Activated CD8-positive, alpha-beta memory T cell treated with anti-CD3 and anti-CD28 coated beads, Interleukin-2, amount 50 U/mL, for 4 hours (primary cell): ENCODE results near the gene RALGAPA1.
A peak's percentile ranks its signal among the peaks of the same experiment; 100 is the strongest.
"Not testable (repeated sequence)": the region's sequence is repeated elsewhere in the genome, so short reads cannot be mapped to it uniquely, and the experiment has no call there.

Experiments
- DNase-seq: peaks from one replicate; pipeline ENCODE4 v3.0.0-alpha.2; 2020

Gene RALGAPA1

DNA sequence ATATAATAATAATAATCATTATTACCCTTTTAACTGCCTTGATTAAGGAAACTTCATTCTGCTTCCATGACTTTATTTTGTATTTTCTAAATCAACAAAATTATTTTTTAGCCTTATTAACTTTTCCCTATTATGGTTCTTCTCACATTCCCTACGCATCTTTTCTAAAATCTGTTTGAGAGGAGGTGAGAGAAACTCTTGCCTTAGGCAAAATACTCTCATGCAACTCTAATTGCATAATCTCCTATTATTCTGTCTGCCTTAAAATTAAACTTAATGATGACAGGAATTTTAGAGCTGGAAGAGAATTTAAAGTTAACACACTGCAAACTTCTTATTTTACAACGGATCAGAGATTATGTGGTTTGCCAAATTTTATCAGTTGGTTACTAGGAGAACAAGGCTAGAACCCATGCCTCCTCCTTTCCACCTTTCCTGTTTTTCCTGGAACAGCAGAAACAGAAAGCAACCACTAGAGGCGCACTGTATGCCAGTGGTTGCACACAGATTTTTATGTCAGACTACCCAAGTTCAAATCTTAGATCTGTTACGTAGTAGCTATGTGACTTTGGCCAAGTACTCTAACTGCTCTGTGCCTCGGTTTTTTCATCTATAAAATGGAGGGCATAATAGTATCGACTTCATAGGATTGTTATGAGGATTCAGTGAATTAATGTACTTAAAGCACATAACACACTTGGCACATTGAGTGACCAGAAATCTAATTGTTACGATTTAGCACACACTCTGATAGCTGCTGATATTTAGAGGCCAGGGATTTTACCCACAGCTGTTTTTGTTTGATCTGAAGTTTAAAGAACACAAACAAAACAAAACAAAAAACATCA lies 12.7 kb upstream of the RALGAPA1 start:
- no peak for DNase-seq

DNA sequence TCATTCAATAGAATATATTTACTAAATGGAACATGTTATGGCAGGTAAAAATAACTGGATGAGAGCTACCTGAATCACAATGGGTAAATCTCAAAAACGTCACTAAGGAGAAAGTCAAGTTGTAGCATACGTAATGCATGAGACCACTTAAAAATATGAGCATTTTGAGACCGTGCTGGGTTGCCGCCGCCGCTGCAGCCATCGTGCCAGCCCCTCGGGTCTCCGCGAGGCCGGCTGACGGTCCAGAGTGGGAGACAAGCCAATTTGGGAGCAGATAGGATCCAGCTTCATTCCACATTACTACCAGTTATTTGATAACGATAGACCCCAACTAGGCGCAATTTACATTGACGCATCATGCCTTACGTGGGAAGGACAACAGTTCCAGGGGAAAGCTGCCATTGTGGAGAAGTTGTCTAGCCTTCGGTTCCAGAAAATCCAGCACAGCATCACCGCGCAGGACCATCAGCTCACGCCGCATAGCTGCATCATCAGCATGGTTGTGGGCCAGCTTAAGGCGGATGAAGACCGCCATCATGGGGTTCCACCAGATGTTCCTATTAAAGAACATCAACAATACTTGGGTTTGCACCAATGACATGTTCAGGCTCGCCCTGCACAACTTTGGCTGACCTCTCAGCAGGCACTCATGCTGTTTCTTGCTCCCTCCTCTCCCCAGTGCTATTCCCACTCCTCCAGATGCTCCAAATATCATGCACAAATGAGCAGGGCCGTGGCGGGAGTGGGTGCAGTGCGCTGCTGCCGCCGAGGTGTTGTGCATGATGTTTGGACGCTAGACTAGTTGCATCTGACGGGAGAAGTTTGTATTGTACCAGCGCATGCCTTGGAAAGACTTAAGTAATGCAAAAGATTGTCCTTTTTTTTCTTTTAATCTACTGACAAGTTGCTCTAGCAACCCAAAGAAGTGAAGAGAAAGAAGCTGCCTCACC lies 10.8 kb upstream of the RALGAPA1 start:
- DNase-seq, result no peak

DNA sequence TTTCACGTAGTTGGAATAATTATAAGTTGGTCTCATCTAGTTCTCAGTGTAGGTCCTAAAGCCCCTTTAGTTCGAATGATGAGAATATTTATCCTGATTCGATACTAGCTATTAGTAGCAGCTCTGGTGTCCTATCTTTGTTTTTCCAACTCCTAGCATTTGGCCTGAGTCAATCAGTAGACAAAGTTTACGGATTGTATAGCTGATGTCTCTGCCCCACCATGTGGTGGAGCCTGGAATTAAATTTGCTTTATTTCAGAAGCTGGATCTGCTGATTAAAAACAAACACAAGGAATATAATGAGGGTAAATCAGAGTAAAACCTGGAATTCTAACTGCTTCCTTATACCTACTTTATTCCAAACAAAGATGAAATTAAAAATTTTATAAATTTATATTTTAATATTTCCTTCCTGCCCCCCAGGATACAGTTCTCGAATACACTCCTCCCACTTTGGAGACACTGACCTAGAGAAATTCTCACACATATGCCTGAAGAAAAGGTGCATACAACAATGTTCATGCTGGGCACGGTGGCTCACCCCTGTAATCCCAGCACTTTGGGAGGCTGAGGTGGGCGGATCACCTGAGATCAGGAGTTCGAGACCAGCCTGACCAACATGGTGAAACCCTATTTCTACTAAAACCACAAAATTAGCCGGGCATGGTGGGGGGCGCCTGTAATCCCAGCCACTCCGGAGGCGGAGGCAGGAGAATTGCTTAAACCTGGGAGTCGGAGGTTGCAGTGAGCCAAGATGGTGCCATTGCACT lies 9.4 kb upstream of the RALGAPA1 start:
- DNase-seq, result no peak

DNA sequence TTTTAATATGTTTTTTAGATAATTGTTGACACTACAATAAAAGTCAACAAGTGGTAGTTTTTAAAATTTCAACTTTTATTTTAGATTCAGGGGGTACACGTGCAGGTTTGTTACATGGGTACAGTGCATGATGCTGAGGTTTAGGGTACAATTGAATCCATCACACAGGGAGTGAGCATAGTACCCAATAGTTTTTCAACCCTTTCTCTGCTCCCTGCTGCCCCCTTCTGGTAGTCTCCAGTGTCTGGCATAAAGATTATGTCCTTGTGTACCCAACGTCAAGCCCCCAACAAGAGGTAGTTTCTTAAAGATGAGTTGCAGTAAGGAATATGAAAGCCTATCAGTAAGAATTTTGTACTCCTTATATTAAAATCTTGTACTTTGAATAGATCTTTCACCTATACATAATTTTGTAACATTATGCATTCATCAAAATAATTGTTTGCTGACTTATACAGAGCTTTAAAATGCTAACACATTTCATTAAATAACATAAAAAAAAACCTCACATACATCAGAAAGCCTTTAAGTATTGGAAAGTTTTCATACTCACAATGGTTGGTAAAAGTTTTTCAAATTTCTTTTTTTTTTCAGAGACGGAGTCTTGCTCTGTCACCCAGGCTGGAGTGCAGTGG lies 5.4 kb upstream of the RALGAPA1 start:
- DNase-seq, result peak; percentile 83

DNA sequence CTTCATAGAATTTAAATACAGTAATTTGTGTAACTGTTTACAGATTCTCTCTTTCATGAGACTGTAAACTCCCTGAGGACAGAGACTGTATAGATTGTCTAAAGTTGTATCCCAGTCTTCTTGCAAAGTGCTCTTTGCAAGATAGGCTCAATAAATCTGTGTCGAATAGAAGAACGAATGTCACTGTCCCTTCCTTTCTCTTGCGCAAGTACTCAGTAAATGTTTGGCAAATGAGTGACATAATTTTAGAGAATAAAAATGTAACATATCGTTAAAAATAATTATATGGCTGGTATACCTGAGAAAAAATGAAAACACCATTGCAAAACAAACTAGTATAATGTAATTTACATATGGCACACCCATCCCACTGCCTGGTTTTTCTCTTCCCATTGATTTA lies 1.9 kb upstream of the RALGAPA1 start:
- DNase-seq, result no peak

DNA sequence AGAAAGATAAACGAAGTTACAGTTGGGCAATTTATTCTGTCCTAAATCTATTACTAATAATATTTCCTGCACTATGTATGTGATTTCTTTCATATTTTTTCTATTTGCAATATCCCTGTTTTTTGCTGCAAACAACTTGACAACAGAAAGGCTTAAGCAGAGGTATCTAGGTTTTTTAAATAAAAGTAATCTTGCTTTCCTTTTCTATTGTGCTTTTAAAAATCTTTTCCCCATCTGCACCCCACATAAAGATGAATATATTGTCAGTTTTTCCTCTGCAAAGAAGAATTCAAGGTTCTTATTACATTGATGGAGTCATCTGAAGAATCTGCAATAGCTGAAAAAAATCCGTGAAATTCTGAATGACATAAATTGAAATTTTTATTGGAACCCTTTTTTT lies 502 bp upstream of the RALGAPA1 start:
- no peak for DNase-seq

DNA sequence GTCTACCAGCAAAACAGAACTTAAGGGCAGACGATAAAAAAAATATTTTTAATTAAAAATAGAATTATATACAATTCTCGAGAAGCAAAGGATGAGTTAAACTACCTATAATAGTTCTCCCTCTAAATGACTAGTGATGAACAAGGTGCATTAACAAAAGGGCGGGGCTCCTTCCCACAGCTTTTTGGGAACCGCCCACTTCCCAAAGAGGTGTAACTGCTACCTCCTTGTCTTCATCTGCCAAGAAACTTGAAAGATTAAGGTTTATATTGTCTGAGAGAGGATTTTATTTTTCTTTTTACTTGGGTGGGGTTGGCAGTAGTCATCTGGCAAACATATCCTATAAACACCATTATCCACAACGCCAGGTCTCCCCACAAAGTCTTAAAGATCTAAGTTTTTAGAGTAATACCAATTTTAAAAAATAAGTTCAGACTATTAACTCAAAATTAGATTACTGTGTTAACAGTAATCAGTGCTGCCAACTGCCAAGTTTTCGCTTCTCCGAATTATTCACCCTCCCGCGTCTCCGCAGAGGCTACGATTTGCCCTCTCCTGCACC lies 938 bp downstream of the RALGAPA1 start:
- DNase-seq, result no peak

DNA sequence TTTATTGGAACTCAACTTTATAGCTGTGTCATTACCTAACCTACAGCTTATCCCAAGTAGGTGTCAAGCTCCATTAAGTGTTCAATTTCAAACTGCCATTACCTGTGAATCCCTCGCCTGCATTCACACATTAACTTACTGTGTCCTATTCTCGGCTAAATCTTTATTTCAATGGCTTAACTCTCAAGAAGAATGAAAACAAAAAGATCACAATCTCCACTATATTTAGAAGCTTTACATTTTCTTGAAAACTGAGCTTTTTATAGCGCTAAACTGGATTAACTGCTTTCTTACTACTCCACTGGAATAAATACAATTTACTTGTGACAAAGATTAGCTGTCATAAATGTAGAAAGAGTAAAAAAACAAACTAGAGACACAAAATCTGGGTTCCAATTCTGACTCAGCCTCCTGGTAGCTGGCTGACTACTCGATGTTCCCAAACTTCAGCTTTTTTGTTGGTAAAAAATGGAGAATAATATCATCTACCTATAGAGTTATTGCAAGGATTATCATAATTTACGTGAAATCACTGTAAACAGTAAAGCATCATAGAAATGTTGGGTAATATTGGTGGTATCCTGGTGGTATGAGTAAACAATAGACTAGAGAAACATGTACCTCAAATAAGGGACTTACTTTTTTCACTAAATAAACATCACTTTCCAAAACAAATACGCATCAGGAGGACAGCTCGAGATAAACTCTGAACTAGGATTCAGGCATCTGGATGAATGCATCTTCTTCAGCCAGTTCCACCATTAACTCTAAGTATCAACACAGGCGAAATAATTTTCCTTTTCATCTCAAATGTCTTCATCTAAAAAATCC lies 1.7 kb downstream of the RALGAPA1 start:
- DNase-seq, result no peak

DNA sequence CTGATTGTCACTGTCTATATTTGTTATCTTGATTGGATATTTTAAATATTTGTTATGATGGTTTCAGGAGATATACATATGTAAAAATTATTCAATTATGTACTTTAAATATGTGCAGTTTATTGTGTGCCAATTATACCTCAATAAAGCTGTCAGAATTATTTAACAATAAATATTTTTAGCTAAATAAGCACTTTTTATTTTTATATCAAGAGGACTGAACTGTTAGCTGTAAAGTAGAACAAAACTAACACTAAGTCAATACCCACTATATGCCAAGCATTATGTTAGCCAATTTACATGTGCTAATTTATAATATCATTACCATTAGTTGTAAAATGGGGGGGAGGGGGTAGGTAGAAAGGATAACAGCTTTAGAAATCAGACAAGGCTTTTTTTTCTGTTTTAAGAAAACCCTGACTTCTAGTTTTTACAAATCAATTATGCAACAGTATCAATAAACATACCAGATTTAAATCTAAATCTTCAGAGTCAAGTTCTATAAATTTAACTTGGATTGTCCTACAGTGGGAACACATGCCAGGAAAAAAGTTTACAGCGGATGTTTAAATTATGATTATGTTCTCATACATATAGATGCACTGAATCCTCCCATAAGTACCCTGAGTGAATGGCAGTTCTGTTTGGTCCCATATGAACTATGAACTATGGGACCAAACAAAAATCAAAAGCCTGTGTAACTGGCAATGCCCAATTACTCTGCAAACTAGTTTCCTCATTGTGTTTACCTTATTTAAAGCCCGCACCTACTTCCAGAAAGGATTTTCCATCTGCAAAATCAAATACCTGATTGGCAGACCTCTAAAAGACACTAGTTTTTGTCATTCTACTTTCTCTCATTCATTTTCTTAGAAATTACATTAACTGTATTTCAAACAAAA lies 2.8 kb downstream of the RALGAPA1 start:
- DNase-seq, result no peak

DNA sequence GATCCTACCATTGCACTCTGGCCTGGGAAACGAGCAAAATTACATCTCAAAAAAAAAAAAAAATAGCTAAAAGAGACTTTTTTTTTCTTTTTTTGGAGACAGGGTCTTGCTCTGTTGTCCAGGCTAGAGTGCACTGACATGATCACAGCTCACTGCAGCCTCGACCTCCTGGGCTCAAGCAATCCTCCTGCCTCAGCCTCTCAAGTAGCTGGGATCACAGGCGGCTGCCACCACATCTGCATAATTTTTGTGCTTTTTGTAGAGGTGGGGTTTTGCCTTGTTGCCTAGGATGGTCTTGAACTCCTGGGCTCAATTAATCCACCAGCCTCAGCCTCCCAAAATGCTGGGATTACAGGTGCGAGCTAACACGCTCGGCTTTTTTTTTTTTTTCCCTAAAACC lies 11.3 kb downstream of the RALGAPA1 start:
- DNase-seq, result no peak

DNA sequence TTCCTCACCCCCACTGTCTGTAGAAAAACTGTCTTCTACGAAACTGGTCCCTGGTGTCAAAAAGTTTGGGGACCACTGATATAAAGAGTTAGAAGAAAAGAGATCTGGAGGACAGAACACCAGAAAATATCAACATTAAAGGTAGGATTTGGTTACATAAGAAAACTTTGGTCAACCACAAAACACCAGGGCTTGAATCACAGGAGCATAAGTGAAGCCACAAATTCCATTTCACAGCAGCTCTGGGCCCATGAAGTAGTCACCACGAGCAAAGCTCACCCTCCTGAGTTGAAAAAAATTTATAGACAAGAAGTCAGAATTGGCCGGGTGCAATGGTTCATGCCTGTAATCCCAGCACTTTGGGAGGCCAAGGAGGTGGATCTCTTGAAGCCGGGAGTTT lies 19.4 kb downstream of the RALGAPA1 start:
- peak; percentile 20 for DNase-seq

DNA sequence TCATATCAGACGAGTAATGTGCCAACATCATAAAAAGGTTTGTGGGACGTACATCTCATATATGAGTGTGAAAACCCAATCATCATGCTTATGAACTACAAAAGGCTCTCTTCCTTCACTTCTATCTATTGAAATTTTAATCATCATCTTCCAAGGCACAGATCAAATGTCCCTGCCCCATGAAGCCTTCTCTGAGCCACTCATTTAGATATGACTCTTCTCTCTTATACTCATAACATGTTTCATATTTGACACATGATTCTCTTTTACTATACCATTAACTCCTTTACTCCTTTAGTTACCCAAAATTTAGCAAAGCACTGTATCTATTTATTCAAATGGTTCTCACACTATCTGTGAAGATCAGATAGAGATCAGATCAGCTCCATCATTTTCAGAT lies 22.2 kb downstream of the RALGAPA1 start:
- DNase-seq, result no peak

DNA sequence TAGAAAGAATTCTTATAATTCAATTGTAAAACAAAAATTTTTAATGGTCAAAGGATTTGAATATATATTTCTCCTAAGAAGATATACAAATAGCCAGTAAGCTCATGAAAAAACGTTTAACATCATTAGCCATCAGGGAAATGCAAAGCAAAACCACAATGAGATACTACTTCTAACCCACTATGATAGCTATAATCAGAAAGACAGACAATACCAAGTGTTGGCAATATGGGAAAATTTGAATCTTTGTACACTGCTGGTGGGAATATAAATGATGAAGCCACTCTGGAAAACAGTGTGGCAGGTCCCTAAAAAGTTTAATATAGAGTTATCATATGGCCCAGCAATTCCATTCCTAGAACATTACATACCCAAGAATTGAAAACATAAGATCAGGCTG lies 25.4 kb downstream of the RALGAPA1 start:
- no peak for DNase-seq

DNA sequence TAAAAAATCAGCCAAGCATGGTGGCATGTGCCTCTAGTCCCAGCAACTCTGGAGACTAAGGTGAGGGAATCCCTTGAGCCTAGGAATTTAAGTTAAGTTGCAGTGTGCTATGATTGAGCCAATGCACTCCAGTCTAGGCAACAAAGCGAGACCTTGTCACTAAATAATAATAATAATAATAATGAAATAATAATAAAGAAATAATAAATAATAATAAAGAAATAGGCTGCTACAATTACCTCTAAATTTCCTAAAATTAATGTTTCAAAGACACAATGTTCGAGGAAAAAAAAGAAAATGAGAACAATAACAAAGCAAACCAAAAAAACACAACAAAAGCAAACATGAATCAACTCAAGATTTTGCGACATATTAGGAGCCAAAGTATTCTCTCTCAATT lies 29.7 kb downstream of the RALGAPA1 start:
- no peak for DNase-seq

DNA sequence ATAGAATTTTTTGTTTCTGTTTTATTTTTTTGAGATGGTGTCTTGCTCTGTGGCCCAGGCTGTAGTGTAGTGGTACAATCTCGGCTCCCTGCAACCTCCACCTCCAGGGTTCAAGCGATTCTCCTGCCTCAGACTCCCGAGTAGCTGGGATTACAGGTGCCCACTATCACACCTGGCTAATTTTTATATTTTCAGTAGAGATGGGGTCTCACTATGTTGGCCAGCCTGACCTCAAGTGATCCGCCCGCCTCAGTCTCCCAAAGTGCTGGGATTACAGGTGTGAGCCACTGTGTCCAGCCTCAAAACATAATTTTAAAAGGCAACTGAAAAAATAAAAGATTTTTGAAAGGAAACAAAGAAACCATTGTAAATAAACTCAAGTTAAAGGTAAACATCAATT lies 31.5 kb downstream of the RALGAPA1 start:
- not testable (repeated sequence) for DNase-seq

DNA sequence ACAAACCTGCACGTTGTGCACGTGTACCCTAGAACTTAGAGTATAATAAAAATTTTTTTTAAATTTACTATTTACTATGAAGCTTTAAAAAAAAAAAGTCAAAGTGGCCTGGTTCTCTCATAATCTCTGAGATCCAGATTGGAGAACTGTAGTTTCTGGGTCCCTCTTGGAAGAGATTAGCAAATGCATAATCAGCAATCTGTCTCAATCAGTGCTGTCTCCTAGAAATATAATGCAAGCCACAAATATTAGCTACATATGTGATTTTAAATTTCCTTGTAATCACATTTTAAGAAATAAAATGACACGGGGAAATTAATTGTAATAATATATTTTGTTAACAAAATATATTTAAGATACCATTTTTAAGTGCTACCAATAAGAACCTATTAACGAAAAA lies 32.3 kb downstream of the RALGAPA1 start:
- no peak for DNase-seq

DNA sequence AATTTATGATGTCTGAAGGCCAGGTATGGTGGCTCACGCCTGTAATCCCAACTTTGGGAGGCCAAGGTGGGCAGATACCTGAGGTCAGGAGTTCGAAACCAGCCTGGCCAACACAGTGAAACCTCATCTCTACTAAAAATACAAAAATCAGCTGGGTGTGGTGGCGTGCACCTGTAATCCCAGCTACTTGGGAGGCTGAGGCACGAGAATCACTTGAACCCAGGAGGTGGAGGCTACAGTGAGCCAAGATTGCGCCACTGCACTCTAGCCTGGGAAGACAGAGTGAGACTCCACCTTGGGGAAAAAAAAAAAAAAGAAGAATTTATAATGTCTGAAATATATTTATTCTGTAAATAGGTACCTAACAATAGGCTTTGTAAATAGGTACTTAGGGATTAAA lies 33.0 kb downstream of the RALGAPA1 start:
- not testable (repeated sequence) for DNase-seq

DNA sequence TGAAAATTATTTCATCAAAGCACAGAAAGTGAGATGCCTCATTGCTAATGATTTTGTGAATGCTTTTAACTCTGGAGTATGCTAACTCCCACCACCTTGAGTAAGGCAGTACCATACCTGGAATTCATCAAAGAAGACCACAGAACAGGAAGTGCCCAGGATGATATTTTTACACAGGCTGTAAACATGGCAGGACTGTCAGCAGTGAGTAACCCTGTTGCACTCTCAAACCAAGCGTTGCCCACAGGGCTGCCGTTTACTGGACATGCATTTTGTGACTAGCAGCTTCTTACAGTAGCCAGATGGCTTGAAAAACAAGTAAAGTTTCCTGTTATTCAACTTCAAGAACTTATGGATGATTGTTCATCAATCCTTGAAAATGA lies 42.4 kb downstream of the RALGAPA1 start:
- no peak for DNase-seq

DNA sequence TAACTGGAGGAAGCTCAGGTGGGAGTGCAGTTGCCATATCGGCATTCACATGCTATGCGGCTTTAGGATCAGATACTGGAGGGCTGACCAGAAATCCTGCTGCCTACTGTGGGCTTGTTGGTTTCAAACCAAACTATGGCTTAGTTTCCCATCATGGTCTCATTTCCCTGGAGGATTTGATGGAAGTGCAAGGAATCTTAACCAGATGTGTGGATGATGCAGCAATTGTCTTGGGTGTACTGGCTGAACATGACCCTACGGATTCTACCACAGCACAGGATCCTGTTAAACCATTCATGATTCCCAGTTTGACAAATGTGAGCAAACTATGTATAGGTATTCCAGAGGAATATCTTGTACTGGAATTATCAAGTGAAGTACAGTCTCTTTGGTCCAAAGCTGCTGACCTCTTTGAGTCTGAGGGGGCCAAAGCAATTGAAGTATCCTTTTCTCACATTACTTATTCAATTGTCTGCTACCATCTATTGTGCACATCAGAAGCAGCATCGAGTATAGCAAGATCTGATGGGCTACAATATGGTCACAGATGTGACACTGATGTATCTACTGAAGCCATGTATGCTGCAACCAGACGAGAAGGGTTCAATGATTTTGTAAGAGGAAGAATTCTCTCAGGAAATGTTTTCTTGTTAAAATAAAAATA lies 42.9 kb downstream of the RALGAPA1 start:
- no peak for DNase-seq

DNA sequence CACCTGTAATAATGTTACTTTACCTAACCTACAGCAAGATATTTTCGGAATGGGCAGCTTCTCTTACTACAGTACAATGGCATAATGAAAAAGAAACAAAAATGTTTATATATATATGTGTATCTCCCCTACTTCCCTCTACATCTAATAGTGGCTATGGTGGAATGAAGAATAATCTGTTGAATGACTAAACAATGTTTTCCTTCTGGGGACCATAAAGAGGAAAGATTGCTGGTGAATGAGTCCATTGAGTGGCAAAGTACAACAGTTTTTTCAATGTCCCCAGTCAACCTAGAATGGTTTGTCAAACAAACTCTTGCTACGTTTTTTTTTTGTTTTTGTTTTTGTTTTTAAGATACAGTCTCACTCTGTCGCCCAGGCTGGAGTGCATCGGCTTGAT lies 47.2 kb downstream of the RALGAPA1 start:
- DNase-seq, result no peak
